ENCODE data around the gene MCF2L.

The MCF2L gene

GRCh38 chr13:112951674-112952371 is 17.2 kb upstream of the MCF2L start:
- DNase-seq (ENCODE audit: low read depth, low spot score): no peak

- DNase-seq (ENCODE audit: low read depth, low spot score): no peak
Measured at GRCh38 chr13:112952759-112953551, 16.1 kb upstream of the MCF2L start.

GRCh38 chr13:112953591-112954487 is 15.2 kb upstream of the MCF2L start:
- DNase-seq (ENCODE audit: low read depth, low spot score): no peak

- DNase-seq (ENCODE audit: low read depth, low spot score): no peak
Measured at GRCh38 chr13:112954488-112955270, 14.3 kb upstream of the MCF2L start.

- no peak for DNase-seq (ENCODE audit: low read depth, low spot score)
Measured at GRCh38 chr13:112955271-112955937, 13.6 kb upstream of the MCF2L start.

GRCh38 chr13:112955956-112956355 is 13.1 kb upstream of the MCF2L start:
- no peak for DNase-seq (ENCODE audit: low read depth, low spot score)

- DNase-seq (ENCODE audit: low read depth, low spot score): no peak
Measured at GRCh38 chr13:112956571-112957294, 12.3 kb upstream of the MCF2L start.

GRCh38 chr13:112957295-112957677 is 11.7 kb upstream of the MCF2L start:
- no peak for DNase-seq (ENCODE audit: low read depth, low spot score)

GRCh38 chr13:112958127-112958989 is 10.7 kb upstream of the MCF2L start:
- DNase-seq (ENCODE audit: low read depth, low spot score): no peak

- DNase-seq (ENCODE audit: low read depth, low spot score): no peak
Measured at GRCh38 chr13:112959206-112959605, 9.8 kb upstream of the MCF2L start.

GRCh38 chr13:112959701-112960542 is 9.1 kb upstream of the MCF2L start:
- no peak for DNase-seq (ENCODE audit: low read depth, low spot score)

- DNase-seq (ENCODE audit: low read depth, low spot score): no peak
Measured at GRCh38 chr13:112960706-112961105, 8.3 kb upstream of the MCF2L start.

GRCh38 chr13:112961457-112962369 is 7.3 kb upstream of the MCF2L start:
- no peak for DNase-seq (ENCODE audit: low read depth, low spot score)

GRCh38 chr13:112962396-112962795 is 6.6 kb upstream of the MCF2L start:
- DNase-seq (ENCODE audit: low read depth, low spot score): no peak

- DNase-seq (ENCODE audit: low read depth, low spot score): no peak
Measured at GRCh38 chr13:112962911-112963625, 5.9 kb upstream of the MCF2L start.

- no peak for DNase-seq (ENCODE audit: low read depth, low spot score)
Measured at GRCh38 chr13:112963641-112964040, 5.4 kb upstream of the MCF2L start.

All from astrocyte of the hippocampus (primary cell).